GM21528 (cell line): Measurements from ENCODE around the gene VPS13C.

Source experiments
- ATAC-seq: cut with Tn5 transposase; IDR thresholded peaks from one replicate; pipeline ENCODE4 v1.9.1; 2021; ENCODE audit warnings: mild to moderate bottlenecking, moderate library complexity; ENCODE audit not compliant: unreplicated experiment, low FRiP score

The VPS13C gene

DNA sequence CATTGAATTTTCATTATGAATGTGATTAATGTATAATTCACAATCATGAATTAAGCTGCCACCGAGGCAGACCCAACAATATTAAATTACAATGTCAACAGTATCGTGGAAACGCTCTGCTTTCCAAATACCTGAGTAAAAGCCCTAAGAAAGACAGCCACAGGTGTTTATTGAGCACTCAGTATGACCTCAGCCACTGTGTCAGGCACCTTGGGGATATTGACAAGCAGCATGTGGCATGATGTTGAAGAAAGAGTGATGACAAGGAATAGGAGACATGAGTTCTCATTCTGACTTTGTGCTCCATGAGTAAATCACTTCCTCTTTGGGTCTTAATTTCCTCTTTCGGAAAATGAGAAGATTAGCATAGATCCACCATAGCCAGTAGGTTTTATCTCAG, 19.3 kb upstream of the VPS13C start:
- ATAC-seq, result no peak

DNA sequence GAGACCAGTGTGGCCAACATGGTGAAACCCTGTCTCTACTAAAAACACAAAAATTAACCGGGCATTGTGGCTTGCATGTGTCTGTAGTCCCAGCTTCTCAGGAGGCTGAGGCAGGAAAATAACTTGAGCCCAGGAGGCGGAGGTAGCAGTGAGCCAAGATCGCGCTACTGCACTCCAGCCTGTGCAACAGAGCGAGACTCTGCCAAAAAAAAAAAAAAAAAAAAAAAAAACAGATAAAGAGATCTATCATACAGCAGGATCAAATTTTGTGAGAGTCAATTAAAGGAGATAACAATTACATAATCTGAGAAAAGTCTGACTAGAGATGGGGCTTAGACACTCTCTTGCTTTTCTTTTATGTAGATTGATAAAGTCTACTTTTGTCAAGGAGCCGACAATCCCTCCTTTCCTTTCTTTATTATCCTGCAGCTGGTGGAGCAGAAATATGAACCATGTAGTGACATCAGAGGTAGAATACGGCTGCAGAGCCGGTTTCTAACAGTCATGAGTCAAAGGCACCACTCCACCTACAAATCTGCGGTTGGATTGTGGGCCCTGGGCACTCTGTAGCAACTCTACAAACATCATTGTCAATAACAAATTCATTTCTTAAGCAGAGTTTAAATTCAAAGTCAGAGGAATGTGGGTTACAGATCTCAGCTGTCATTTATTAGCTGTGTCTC, 15.5 kb upstream of the VPS13C start:
- no peak for ATAC-seq

DNA sequence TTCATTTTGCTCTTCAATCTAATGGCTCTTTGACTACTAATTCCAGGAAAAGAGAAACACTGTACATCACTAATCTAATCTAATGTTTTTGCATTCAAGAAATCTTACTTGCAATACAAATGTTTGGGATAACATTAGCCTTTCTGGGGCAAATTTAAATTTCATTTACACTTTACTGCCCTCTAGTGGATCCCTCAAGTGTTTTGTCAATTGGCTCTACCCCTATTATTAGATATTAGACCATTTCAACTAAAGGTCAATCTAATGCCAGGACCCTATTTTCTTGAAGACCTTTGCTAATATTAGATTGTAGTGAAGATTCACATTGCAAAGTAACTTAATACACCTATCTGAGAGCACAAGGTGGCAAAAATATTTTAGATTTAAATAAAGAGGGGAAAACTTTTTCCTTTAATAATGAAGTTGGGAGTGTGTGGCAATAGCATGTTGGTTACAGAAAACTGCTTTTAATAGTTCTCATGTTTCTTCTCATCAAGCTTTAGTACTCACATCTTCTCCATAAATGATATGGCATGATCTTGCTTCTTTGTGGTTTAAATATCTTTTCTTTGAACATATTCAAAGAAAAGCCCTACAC, 11.6 kb upstream of the VPS13C start:
- no peak for ATAC-seq

DNA sequence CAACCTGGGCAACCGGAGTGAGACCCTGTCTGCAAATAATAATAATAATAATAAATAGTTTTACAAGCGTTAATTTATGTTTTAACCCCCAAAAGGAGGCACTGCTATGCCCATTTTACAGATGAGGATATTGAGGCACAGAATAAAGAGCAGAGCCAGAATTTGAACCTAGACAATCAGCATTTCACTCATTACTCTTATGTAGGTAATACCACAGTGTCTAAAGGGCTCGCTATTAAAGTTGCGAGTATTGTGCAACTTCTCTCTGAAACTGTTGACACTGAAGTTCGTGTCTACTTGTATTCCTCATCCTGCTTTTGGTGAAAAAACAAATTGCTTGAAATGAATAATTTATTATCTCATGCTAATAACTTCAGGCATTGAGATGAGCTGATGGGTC, 9.3 kb upstream of the VPS13C start:
- ATAC-seq, result no peak

DNA sequence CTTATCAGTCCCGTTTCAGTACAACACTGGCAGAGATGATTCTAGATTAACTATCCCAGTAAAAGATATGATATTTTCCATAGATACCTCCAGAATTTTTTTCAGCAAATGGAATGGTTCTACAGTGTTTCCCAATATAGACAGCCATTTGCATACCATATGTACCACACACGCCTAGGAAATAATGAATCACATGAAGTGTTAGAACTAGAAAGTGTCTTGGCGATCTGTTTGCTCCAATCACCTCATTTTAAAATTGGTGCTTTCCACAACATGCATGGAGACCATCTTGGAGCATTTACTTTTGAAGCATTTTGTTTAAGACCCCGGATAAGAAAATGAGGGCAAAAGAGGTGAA, 8.5 kb upstream of the VPS13C start:
- ATAC-seq, result no peak

DNA sequence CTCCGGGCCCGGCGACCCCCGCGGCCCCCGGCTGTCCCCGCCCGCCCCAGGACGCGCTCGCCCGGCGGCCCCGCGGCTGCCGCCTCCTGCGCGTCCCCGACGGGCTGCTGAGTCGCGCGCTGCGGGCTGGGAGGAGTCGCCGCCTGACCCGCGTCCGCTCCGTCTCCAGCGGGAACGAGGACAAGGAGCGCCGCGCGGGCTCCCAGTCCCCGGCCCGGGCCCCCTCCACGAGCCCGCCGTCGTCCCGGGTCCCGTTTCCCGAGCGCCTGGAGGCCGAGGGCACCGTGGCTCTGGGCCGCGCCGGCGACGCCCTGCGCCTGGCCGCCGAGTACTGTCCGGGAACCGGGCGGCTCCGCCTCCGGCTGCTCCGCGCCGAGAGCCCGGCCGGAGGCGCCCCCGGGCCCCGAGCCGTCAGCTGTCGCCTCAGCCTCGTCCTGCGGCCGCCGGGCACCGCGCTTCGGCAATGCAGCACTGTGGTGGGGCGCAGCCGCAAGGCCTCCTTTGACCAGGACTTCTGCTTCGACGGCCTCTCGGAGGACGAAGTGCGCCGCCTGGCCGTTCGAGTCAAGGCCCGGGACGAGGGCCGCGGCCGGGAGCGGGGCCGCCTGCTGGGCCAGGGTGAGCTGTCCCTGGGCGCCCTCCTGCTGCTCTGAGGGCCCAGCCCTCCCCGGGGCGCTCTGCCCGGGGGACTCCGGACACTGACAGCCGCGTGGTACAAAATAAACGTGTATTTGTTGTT, 8.0 kb upstream of the VPS13C start:
- ATAC-seq, result peak; percentile 44

- ATAC-seq, result peak; percentile 39
These were observed 7.3 kb upstream of the VPS13C start for GRCh38 chr15:62067448-62068044.

DNA sequence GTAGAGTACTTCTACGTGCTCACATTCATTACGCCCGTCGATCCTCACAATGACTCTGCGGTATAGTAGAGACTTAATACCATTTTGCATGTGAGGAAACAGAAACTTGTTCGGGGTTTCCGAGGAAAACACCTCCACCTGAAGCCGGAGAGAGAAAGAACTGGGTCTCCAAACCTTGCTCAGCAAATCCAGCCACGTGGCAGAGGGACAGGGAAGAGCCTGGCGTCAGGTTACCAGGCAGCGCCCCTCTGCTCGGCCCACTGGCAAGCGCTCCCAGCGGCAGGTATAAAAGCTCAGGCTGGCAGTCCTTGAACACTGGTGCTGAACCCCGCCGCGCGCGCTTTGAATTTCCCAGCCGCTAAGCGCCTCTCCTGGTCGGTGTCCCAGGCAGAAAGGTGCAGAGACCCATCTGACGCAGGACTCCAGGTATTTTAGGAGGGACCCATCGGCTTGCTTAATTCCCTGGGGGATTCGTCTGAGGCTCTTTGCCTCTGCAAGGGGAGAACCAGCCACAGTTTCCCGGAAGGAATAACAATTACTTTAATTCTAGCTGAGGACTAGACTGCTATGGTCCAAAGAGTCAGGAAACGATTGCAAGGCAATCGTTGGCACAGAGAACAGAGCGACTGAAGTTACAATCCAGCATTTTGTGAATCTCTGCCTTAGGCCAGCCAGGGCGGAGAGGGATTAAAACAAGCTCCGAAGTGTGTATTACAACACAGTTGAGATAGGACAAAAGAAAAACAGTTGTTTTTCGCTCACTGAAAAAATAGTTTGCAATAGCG, 6.6 kb upstream of the VPS13C start, which contains the start of gene C2CD4A:
C2CD4A (plus strand) TSS at position 315 of the 785 bp plus-strand sequence. CDS start 637 bp downstream, outside the sequence.
- ATAC-seq, result no peak

- ATAC-seq, result no peak
These were observed 3.8 kb upstream of the VPS13C start for GRCh38 chr15:62063825-62064635.

- peak; percentile 8 for ATAC-seq
These were observed 641 bp upstream of the VPS13C start for GRCh38 chr15:62060896-62061280.

GRCh38 chr15:62059816-62060112, 483 bp downstream of the VPS13C start:
- peak; percentile 78 for ATAC-seq

DNA sequence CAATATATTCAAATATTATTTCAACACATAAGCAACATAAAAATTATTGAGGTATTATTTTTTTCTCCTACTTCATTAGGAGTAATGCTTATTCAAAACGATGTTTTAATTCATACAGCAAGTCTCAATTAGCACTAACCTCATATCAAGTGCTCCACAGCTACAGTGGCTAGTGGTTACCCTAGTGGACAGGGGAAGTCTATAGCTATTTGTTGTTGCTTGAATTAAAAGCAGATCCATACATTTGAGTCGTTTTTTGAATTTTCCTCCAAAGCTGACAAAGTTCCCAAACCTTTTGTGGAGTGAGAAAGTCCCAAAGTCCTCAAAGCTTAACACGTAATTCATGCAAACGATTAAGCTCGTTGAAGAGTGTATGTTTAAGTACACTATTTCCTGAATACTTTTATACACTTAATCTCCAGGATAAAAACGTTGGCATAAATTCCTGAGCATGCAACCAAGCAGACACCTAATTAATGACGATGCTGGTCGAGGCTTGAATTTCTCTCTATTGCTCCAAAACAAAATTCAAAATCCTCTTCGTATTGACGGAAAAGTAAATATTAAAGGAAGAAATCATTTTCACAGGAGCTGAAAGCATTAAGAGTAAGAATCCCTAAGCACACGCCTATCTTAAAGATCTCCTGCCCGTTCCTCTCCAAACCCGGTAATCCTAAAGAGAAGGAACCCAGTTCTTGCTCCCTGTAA, 985 bp downstream of the VPS13C start:
- no peak for ATAC-seq

DNA sequence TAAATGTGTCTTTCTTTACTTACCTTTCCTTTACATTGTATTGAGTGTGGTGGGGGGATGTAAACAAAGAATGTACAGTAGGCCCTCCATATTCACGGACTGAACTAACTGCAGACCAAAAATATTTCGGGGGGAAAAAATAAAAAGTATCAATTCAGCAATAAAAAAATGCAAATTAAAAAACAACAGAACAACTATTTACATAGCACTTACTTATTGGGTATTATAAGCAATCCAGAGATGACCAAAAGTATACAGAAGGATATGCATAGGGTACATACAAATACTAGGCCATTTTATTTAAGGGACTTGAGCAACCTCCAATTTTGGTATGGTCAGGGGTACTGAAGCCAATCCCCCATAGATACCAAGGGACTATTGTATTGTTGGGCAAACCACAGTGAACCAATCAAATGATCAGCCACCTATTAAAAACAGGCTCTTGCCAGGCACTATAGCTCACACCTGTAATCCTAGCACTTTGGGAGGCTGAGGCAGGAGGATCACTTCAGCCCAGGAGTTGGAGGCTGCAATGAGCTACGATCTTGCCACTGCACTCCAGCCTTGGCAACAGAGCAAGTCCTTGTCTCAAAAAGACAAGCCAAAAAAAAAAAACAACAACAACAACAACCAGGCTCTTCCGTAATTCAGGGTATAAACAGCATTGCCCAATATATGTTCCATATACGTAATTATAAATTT, 1.8 kb downstream of the VPS13C start:
- ATAC-seq, result no peak

DNA sequence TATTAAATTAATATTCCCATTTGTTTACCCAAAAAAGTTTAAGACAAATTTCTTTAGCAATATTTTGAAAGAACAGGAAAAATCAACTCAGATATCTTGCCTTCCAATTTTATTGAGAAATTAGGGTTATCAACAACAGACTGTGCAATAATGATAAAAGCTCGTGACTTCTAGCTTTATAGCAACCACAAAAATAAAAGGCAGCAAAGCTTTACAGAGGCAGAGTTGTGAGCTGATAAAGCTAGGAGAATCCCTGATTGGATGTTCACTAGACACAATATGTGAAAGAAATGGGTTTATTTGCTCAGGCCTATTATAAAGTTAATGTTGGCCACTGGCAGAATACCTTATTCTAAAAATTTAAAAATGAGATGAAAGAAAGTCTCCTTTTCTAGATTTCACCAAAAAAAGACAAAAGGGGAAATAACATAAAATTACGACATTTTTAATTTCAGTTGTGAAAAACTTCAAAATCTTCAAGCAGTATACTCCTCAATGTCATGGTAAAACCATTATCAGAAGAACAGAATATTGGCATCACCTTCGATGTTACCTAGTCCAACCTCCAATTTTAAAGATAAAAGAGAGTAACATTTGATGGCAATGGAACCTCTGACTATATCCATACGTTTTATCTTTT, 2.8 kb downstream of the VPS13C start:
- ATAC-seq, result no peak

- ATAC-seq, result no peak
These were observed 5.3 kb downstream of the VPS13C start for GRCh38 chr15:62054979-62055378.

DNA sequence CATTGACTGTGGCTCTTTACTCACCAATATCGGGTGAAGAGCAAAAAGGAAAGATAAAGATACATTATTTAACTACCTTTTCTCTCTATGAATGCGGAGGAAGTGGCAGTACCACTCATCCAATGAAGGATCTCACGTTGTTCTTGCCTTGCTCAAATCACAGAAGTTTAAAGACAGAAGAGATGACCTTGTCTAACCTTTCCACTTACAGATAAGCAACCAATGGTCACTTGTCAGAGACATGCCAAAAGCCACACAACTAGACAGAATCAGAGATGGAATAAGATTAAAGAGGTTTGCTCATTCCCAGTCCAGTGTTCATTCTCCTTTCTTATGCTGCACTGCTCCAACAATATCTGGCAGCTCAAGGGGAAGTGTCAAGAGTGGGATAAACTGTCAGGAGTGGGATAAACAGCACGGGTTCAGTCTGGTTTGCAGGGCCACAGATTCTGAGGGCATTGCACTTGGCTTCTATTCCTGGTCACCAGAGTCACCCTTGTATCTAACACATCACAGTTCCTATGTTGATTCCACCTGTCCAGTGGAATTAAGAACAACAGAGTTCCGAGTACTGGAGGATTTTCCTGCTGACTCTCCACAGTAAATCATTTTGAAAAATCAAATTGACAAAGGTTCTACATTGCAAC, 6.7 kb downstream of the VPS13C start:
- no peak for ATAC-seq

GRCh38 chr15:62052713-62053112, 7.5 kb downstream of the VPS13C start:
- no peak for ATAC-seq

- ATAC-seq, result no peak
These were observed 9.1 kb downstream of the VPS13C start for GRCh38 chr15:62051166-62051565.
